GM19025 (cell line): Measurements from ENCODE around the gene CCL5.
"Not testable (repeated sequence)": the region's sequence is repeated elsewhere in the genome, so short reads cannot be mapped to it uniquely, and the experiment has no call there.

Experiments
- ATAC-seq: cut with Tn5 transposase; IDR thresholded peaks from one replicate; pipeline ENCODE4 v1.9.1; 2021; ENCODE audit warnings: mild to moderate bottlenecking, low read depth, moderate library complexity; ENCODE audit not compliant: unreplicated experiment

CCL5 gene

DNA sequence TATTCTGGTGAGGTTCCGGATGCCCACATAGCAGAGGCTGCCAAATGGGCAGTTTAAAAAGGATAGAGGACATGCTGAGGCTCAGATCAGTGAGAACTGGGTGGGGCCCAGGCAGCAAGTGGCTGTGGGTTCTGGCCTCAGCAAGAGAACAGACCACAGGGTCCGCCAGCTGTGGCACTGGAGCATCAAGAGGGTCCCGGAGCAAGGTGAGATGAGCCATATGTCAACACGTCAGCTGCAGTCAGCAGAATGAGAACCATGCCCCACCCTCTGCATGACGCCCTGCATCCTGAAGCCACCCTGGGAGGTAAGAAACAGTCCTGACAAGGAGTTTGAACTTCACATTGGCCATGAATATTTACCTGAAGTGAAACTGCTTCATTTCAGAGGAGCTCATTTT, 20.1 kb upstream of the CCL5 start:
- ATAC-seq, result no peak

DNA sequence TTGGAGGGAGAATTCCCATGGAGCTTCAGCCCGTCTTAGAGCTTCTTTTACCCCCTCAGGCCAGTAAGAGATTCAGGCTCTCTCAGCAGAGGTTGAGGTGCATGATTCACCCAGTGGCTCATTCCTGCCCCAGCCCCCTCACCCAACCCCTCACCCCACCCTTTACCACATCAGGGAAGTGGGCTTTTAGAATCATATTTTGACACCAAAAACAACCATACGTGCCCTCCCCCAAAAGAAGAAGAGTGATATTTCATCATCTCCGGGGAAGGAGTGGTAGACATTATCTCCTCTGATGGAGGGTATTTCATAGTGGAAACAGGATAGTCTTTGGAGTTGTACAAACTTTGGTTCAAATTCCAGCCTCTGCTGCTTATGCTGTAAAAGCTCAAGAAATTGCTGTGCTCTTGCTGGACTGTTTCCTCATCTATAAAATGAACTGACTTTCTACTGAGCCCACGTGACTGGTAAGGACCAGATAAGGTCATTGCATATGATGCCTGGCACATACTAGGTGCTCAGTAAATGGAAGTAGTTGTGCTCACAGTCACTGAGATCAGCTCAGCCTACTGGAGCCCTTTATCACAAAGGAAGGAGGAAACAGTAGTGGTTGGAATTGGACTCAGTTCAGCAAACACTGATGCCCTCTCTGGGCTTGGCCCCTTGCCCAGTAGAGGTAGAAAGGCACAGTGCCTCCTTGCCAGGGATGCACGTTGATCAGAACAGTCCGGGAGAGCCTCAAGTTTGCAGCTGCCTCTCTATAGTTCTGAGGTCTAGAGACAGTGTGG, 18.3 kb upstream of the CCL5 start:
- ATAC-seq, result no peak

DNA sequence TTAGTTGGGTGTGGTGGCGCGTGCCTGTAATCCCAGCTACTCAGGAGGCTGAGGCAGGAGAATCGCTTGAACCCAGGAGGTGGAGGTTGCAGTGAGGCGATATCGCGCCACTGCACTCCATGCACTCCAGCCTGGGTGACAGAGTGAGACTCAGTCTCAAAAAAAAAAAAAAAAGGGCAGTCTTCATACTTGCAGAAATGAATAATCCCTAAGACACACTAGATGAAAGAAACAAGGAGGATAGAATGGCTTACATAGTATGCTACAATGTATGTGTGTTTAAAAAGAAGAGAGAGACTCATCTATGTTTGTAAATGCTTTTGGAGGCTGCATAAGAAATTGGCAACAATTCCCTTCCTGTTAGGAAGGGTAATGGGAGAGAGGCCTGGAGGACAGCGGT, 17.6 kb upstream of the CCL5 start:
- ATAC-seq, result not testable (repeated sequence)

DNA sequence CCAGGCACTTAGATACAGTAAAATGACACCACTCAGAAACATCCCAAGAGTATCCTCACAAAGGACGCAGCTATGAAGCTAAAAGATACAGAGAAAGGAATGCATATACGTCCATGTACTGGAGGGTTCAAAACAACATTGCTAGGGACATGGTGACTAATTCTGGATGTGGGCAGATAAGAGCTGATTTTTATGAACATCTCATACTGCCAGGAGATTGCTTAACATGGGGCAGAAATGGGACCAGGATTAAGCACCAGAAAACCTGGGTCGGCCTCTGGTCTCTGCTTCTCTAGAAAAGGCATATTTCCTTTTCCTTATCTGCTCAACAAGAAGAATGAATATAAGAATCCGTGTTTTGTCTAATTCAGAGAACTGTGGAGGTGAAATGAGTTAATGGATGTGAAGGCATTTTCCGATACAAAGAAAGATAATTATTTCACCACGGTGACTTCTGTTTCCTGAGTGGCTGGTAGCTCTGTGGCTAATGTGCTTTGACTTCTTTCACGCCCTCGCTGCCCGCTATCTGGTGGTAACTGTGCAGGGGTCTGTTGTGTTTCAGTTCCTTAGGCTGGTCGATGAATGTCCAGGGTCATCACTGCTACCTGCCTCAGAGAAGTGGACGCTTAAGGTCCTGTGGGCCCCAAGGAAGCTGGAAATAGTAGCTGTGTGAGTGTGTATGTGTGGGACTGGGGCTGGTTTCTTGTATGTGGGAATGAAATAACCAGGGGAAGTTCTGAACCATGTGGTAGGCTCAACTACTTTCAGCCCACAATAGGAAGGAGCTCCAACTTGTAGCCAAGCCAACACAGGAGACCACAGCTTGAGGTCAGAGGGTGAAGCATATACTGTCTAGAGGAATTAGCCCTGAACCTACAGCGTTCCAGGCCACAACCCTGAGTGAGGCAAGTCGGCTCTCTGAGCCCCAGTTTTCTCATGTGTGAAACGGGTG, 15.8 kb upstream of the CCL5 start:
- ATAC-seq, result no peak

DNA sequence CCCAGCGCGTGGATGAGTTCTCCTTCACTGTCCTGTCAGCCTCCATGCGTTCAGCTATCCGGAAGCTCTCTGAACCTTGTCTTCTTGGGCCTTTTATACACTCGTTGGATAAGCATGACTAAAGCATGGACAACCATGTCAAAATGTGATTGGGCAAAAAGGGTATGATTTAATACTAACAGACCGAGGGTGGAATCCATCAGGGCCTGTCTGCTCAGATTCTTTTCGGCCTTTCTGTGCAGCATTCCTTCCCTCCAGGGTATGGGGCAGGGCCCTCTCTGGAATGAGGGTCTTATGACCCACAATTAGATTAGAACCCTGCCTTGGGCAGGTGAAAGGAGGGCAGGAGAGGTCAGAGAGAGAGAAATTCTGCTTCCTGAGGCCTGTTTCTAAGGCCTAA, 14.0 kb upstream of the CCL5 start:
- ATAC-seq, result no peak

DNA sequence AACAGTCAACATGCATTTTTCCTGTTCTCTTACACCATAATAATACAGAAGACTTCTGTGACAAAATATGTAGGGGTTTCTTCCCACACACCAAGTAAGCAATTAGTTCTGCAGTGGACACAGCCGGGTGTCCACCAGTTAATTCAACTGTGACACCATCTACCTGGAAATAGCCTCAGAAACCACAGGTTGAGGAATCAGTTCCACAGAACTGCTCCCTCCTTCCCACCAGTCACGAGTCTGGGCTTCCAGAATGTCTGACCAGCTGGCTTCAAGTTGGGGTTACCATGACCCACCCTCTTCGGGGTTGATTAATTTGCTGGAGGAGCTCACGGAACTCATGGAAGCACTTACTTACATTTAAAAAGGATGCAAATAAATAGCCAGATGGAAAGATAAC, 13.6 kb upstream of the CCL5 start:
- ATAC-seq, result no peak

DNA sequence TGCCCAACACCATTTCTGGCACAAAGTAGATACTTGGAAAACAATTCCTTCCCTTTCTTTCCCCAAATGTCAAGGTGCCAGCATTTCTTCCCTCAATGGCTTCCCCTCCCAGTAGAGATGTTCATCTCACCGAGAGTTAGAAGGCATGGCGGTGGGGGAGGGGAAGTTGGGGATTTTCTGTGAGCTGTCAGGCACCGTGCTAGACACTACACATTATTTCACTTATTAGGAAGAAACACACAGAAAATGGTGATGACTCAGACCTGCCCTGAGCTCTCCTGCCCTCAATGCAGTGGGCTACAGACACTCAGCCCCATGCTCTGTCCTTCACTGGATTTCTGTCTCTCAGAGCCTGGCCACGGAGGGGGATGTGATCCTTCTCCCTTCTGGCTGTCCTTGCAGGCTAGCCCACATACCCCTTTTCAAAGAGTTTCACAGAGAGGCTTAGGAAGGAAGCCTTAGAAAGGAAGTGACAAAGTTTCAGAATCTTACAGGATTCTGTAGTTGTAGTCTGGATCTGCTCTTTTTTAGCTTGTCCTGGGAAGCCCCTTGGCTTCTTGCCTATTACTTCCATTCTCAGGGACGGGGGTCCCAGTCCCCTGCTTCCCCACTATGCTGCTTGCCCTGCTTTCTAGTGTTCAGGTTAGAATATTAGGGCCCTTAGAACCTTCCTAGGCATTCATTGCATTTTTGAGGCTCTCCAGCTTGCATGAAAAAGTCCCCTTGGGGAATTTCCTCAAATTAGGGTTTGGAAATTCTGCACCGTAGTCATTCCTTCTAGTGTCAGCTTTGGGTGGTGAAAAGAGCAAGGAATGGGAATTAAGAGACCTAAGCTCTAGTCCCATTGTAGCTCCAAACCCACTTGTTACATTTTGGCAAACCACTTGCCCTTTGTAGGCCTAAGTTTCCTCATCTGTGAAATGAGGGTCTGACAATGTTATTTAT, 12.2 kb upstream of the CCL5 start:
- ATAC-seq, result no peak

DNA sequence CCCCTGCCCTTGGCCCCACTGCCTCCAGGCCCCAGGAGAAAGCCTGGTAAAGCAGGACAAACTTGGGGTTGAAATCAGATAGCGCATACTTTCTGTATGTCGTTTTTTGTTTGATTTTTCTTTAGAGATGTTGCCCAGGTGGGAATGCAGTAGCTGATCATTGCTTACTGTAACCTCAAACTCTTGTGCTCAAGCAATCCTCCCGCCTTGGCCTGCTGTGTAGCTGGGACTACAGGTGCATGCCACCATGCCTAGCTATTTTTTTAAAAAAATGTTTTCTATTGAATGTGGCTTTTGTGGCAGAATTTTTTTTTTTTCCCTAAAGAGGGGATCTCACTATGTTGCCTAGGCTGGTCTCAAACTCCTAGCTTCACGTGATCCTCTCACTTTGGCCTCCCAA, 11.1 kb upstream of the CCL5 start:
- no peak for ATAC-seq

DNA sequence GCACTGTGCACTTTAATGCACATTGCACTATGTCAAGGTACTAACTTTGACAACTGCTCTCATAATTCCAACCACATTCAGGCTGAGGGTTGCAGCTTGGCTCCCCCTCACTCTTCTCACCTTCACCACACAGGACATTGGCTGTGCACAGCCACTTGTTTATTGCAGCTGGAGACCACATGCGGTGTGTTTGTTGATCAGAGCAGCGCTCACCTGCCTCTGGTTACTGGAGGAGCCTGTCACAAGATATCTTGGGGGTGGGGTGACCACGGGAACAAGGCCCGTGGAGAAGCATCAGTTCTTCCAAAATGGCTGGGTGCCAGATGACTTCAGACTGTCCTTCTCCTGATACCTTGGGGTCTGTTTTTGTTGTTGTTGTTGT, 10.6 kb upstream of the CCL5 start:
- ATAC-seq, result peak; percentile 53

DNA sequence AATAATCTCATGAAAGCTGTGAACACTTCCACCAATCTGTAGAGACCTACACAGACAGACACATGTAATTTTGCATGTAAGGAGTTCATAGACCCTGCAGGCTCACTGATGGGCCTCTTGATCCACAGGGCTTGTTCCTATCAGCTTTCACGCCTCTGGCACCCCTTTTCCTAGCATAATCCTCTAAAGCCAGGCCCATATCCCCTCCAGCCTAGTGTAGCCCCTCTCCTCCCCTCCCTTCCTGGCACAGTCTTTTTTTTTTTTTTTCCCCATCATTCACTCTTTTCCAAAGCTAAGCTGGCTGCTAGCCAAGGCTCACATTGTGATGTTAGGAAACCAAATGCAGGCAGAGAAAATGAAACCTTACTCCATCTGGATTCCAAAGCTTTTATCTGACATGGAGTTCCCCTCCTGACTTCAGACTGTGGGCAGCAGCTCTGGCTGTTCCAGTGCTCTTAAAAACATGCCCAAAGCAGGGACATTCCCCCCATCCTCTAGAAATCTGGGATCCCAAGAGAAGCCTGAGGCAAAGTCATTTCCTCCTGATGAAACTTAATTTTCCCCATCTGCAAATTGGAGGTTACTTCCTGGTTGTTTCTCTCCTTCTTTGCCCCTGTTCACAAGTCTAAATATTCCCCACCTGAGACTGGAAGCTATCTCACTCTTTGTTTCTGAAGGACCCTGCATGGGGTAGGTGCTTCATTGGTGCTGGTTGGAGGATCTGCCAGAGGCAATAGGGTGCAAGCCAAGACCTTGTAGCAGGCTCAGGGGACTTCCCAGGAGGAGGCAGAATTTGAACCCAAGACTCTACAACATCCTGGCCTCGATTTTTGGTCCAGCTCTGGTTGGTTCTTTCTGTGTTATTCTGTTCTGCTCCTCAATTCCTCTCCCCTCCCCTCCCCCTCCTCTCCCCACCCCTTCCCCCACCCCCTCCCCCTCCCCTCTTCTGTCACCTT, 9.9 kb upstream of the CCL5 start:
- no peak for ATAC-seq

DNA sequence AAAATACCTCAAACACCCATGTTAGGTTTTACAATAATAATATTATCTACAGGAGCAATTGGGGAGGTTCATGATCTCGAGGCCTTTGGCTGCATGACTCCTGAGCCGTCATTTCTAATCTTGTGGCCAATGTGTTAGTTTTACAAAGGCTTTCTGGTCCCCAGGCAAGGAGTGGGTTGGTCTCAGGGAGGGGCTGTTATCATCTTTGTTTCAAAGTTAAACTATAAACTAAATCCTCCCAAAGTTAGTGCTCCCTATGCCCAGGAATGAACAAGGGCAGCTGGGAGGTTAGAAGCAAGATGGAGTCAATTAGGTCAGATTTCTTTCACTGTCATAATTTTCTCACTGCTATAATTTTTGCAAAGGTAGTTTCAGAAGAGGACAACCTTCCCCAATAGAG, 9.1 kb upstream of the CCL5 start:
- no peak for ATAC-seq

DNA sequence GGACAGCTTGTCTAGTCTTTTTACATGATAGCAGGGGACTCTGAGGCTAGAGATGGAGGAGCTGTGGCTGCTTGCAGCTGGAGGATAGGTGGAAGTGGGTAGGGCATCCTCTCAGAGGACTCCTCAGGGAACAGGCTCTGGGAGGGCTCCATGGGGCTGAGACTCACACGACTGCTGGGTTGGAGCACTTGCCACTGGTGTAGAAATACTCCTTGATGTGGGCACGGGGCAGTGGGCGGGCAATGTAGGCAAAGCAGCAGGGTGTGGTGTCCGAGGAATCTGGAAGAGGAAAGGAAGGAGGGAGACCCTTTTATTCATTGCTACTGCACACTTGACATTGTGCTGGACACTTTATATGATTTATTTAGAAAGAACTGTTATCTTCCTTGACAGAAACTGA, 1.8 kb downstream of the CCL5 start:
- no peak for ATAC-seq

DNA sequence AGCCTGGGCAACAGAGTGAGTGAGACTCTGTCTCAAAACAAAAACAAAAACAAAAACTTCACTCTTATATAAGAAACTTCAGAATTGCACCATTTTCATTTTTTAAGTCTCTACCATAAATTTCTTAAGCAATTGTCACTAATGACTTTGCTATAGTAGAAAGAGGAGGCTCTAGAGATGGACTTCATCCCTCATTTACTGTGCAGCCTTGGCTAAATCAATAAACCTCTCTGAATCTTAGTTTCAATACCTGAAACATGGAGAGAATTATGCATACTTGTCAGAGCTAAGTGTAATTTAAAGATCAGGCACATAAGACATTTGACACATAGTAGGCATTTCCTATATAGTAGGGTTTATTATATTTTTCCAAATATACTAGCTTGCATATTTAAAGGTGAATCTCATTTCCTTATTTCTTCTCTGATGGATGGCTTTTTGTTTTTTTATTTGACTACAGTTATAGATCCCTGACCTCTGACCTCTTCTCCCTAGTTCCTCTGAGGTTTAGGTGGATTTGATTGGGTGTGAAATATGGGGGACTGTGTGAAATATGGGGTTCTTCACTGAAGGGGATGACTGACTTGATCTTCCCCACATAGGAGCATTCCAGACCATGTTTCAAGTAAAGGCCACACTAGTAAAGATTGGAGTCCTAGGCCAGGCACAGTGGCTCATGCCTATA, 2.7 kb downstream of the CCL5 start:
- ATAC-seq, result no peak

DNA sequence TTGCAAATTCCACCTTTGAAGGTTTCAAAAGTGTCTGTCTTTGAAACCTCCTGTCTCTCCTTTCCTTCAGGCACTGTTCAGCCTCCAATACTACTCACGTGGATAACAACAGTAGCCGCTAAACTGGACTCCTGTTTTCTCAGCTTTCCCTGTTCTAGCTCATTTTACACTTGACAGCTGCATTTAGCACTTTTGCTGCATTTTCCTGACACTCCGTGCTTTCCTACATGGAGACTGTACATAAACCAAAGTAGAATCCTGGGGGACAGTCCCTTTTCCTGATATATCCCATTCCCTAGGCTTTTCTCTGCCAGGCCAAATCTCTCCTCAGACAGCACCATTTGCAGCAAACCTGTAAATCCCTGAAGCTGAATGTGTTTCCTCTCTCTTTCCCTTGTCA, 3.6 kb downstream of the CCL5 start:
- no peak for ATAC-seq

DNA sequence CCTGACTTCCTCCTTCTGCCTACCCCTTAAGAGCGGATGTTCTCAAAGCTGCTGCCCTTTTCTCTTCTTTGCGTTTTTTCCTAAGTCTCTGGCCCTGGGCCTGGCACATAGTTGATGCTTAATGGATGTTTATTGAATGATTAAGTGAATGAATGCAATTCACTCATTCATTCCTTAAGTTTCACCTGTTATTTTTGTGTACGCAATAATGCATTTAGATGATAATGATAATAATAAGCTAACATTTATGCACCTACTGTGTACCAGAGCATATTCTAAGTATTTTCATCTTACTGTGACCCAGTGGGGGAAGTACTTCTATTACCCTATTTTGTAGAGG, 4.4 kb downstream of the CCL5 start:
- ATAC-seq, result no peak

DNA sequence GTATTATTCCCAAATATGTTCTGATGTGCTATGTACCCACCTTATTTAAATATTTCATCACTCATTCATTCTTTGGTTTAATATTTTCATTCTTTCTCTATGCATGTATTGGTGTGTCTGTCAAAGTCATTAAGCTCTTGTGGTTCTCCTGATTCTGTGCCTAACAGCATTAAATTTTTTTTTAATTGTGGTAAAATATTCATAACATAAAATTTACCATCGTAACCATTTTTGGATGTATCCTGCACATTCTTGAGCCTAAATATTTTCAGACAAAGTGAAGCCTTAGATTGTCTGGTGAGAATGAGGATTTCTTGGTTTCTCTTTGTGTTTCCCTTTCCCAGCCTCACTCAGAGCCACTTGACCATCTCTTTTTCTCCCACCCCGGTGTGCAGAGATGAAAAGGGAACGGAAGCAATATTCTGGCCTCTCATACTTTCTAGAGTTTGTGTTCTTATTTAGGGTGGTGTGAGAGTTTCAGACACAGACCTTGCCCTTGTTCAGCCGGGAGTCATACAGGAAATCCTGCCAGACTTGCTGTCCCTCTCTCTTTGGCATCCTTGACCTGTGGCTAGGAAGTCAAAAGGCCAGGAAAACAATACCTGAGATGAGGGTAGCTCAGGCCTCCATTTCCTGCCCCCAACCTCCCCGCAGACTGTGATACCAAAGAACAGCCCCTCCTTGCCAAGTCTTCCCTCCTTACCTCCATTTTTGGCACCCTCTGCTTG, 4.9 kb downstream of the CCL5 start:
- no peak for ATAC-seq

DNA sequence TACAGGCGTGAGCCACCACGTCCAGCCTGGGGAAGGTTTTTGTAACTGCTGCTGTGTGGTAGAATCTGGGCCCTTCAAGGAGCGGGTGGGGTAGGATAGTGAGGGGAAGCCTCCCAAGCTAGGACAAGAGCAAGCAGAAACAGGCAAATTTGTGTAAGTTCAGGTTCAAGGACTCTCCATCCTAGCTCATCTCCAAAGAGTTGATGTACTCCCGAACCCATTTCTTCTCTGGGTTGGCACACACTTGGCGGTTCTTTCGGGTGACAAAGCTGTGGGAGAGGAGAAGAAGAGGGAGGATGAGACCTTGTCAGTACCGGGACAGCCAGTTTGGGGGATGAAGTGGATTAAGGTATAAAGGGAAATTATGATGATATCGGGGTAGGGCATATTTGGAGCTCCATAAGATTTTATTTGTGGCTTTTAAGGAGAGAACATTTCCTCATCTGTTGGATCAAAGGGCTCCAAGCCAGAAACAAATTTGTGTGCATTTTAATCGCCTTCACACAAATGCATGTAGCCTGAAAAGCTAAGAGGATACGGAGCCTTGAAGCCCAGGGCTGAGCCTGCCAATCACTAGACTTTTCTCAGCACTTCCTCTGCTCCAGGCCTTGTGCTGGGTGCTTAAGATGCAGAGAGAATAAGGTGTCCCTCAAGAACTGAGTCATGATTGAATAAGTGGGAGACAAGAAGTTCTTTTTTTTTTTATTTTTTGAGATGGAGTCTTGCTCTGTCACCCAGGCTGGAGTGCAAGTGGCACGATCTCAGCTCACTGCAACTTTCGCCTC, 7.8 kb downstream of the CCL5 start:
- no peak for ATAC-seq
